Endometrial microvascular endothelial cells (primary cell): ENCODE measurements around the gene SGK1. TPM values are rescaled to one million over a fixed set of nuclear protein-coding genes. Genes with fewer than 3 reads are reported as not detected.
"Not testable (repeated sequence)": the region's sequence is repeated elsewhere in the genome, so short reads cannot be mapped to it uniquely, and the experiment has no call there.

Experiments used
- in situ Hi-C: cut with HindIII; loops from 2 replicates; pipeline ENCODE4 v1.10.0; 2017; ENCODE audit warnings: low sequenced_read_pairs, low pct_unique_long_range_greater_than_20kb; ENCODE audit errors: inconsistent ontology term
- total RNA-seq: library from RNA; depleted of rRNA; stranded (reverse); fragments of >200 nt; gene quantifications from one replicate; pipeline ENCODE4 v1.2.3, GENCODE V29; 2015; ENCODE audit errors: inconsistent ontology term

SGK1 gene
- total RNA-seq, 1 donor from 2014 or later: 275 TPM

DNA sequence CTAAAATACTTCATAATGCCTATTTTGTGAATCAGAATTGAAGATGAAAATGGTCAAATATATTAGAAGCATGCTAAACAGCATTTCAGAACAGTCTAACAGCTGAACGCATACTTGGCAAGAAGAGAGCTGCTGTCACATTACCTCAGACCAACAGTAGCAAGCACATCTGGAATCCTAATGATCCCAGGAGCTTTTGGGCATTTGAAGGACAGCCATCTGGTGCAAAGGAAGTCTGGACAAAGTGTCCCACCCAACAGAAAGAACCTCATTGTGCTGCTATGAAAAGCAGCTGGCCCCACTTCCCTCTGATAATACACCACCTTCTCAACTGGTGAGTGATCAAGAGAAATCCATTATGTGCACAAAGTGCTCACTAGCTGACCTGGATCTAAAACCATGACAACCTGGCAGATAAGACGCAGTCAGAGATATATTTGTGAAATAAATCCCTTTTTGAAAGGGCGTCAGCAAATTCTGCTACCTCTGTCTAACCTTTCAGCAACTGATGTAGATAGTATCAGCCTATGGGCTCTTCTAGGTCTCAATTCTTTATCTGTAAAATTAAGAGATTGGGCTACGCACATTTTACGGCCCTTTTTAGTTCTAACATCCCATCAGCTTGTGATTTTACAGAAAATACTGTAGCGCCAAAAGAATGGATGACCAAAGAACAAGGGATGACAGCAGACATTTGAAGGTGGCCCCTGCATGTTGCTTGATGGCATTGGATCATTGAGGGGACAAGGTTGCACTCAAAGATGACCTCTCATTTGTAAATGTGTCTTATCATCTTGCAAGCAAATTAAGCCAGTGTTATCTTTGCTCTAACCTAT, 78.7 kb downstream of the SGK1 start:
- in situ Hi-C loops: no loop called here

DNA sequence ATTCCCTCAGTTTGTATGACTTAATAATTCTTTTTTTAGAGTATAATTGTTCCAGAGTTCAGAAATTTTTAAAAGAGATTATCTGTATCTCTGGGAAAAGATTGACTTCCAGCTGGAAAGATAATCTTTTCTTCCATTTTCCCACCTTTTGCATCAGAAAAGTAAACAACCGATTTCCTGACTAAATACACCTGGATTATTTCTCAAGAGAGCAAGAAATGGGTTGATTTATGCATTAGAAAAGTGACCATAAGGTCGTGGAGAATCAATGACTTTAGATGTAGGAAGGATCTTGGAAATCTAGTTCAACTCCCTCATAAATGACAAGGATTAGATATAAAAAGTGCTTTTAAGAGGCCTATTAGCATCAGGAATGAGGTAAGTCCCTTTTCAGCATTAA, 79.9 kb downstream of the SGK1 start:
- in situ Hi-C loops: no loop called here

DNA sequence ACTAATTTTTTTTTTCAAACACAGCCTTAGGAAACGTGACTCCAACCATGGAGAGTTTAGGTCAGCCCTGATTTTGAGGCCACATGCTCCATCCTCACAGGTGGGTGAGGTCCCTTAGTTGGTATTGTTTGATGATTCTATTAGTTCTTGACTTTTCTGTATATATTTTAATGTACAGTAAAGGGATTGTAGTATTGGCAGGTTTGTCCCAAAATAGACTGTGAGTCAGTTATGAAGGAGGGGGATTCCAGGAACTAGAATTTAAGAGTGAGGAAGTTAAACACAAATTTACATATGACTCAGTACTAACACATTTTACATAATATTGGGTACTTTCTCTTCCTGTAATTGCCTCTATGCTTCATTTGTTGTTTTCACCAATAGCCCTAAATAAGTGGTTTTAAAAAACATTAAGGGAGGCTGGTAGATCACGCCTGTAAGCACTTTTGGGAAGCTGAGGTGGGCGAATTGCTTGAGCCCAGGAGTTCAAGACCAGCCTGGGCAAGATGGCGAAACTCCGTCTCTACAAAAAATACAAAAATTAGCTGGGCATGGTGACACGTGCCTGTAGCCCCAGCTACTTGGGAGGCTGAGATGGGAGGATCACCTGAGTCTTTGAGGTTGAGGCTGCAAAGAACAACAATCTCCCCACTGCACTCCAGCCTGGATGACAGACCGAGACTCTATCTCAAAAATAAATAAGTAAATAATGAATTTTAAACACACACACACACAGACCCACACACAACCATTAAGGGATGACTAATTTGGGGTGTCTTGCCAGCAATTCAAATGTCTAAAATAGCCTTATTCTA, 81.8 kb downstream of the SGK1 start:
- in situ Hi-C loops: no loop called here

- in situ Hi-C loops: not testable (repeated sequence)
Measured at GRCh38 chr6:134235334-134235733, 82.6 kb downstream of the SGK1 start.

DNA sequence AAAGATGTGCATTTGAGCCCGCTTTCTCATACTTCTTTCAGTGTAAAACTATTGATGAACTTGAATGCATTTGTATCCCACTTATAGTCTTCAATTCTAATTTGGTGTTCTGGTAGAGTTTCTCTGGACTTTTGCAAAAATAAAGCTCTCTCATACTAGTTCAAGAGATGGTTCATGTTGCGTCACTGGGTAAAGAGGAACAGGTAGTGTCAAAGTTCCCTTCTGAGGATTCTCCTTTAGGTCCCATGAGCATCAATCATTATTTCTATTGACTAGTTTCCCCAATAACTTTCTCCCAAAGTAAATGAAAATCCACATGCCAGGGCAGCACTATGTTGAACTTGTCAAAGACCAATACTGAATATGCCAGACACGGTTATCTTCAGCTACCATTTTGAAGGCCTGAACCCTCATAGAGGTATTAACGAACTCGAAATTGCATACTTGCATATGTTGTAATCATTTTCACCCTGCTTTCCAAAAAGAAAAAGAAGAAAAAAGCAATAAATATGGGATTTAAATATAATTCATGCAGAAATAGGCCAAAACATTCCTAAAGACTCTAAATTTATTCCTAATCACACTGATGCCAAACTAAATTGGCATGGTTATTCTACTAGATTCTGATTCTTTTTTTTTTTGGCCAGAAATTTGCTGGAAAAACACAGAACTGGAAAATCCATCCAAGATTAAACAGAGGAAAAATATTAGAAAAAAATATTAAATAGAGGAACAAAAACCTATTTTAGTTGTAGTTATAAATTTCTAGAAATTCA, 84.5 kb downstream of the SGK1 start:
- in situ Hi-C loops: no loop called here

- in situ Hi-C loops: no loop called here
Measured at GRCh38 chr6:134230940-134231339, 87.0 kb downstream of the SGK1 start.

- in situ Hi-C loops: no loop called here
Measured at GRCh38 chr6:134230087-134230700, 87.7 kb downstream of the SGK1 start.

- in situ Hi-C loops: no loop called here
Measured at GRCh38 chr6:134229520-134229919, 88.4 kb downstream of the SGK1 start.

DNA sequence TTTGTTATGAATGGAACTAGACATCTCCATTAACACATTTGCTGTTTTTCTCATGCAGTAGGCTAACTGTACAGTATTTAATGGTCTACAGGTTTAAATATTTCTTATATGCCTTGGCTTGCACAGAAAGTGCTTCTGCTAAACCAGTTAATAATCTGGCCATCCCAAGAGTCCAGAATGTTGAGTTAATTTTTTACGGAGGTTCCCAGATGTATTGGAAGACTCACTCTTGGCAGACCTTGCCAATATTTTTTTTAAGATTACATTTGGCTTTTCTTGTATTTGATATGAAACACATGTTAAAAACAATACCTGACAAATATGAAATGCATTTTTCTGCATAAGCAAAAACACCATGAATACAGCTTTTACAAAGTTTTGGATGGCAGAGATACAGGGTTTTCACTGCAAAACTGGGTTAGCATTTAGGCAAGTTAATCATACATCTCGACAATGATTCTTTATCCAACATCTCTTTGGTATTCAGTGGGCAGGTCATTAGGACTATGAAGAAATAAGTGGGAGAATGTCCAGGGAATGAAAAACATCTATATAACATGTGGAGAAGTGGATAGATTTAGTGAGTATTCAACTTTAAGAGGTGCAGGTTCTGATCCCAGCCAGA, 94.0 kb downstream of the SGK1 start:
- in situ Hi-C loops: no loop called here

- in situ Hi-C loops: no loop called here
Measured at GRCh38 chr6:134221250-134221649, 96.7 kb downstream of the SGK1 start.

GRCh38 chr6:134217798-134218140, 100.1 kb downstream of the SGK1 start:
- in situ Hi-C loops: no loop called here

GRCh38 chr6:134217105-134217797, 100.7 kb downstream of the SGK1 start:
- in situ Hi-C loops: no loop called here

GRCh38 chr6:134216301-134217010, 101.5 kb downstream of the SGK1 start:
- in situ Hi-C loops: no loop called here

GRCh38 chr6:134213410-134213809, 104.5 kb downstream of the SGK1 start:
- in situ Hi-C loops: not testable (repeated sequence)

- in situ Hi-C loops: no loop called here
Measured at GRCh38 chr6:134211297-134211696, 106.6 kb downstream of the SGK1 start.

DNA sequence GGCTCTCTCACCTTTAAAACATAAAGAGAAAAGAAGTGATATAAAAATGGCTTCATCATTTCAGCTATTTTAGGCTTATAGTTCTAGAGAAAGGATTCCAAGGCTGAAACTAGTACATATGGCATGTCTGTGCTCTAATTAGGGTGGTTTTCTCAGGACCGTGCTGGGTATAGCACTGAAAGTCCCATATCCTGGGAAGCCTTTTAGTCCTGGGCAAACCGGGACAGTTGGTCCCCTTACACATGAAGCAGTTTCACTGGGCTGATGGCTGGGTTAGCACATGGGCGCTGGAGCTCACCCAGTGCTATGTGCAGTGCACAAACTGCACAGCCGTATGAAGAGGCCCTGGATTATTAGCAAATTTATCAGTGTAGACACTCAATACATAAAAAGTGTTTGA, 110.5 kb downstream of the SGK1 start:
- in situ Hi-C loops: no loop called here

DNA sequence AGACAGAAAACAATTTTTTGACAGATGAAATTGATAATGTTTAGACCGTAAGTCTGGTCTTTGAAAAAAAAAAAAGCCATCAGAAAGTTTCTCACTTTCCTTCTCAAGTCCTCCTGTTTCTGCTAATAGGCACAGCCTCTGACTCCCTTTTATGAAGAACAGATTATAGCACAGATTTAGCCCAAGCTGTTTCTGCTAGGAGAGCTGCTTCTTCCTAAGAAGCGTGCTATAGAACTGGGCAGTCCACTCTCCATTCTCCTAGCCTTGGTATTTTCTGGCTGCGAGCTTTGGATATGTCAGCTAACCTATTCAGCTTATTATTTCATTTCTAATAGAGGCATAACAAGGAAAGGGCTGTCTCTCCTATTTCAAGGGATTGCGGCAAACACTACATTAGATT, 112.5 kb downstream of the SGK1 start:
- in situ Hi-C loops: no loop called here

GRCh38 chr6:134204759-134205158, 113.2 kb downstream of the SGK1 start:
- in situ Hi-C loops: not testable (repeated sequence)
